ENCODE results near the gene RRP9.

The RRP9 gene

DNA sequence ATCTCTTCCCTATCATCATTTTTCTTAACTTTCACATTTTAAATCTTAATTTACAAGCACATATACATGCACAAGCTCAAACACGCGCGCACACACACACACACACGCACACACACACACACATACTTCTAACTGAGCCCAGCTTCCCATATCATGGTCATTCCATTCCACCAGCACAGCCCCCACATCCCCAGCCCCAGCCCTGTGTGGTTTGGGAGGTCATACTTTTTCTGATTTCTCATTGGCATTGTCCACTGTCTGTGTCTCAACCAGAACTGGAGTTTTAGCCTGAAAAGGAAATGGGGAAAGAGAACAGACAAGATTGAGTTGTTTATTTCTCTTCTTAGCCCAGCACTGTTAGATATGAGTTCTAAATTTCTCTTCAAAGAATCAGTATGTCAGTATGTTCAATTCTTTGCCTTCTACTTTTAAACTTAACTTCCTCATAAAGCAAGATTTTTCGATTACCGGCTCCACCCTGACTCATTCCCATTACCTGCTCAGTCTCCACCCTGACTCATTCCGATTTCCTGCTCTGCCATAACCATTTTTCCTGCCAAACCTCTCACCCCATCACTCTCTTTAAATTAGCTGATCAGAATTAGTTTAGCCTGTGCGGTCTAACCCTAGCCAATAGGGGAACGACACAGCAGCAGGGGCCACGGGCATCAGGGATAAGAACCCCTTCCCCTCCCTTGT, 44.9 kb downstream of the RRP9 start:
- DNase-seq, result no peak

DNA sequence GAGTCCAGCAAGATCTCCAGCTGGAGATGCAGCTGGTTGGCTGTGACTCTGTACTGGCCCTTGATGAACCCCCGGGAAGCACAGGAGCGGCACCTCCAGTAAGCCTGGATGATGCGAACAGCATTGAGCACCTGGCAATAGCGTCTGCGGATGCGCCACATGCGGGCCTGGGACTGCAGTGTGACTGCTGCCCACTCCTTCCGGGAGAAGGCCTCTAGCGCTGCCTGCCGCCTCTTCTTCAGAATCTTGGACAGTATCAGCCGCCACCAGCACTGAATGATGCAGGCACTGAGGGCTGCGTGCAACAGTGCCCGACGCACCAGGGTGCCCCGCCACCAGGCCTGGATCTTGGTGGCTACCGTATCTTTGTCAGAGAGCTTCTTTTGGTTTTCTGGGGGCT, 46.8 kb downstream of the RRP9 start:
- no peak for DNase-seq

DNA sequence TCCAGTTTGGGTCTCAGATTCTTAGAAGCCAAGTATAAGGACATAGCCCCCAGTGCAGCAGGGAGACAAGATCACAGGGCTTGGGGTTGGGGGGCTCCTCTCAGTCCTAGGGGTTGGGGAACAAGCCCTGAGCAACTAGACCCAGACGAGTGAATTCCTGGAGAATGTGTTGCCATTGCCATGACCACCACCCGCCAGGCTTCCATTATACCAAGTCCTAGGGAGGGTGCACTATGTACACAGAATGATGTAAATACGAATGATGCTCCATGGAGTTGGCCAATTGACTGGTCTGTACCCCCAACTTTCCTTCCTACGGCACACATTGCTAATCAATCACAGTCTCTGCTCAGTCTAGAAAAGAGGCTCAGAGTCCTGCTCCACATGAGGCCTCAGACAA, 47.3 kb downstream of the RRP9 start:
- DNase-seq, result no peak

DNA sequence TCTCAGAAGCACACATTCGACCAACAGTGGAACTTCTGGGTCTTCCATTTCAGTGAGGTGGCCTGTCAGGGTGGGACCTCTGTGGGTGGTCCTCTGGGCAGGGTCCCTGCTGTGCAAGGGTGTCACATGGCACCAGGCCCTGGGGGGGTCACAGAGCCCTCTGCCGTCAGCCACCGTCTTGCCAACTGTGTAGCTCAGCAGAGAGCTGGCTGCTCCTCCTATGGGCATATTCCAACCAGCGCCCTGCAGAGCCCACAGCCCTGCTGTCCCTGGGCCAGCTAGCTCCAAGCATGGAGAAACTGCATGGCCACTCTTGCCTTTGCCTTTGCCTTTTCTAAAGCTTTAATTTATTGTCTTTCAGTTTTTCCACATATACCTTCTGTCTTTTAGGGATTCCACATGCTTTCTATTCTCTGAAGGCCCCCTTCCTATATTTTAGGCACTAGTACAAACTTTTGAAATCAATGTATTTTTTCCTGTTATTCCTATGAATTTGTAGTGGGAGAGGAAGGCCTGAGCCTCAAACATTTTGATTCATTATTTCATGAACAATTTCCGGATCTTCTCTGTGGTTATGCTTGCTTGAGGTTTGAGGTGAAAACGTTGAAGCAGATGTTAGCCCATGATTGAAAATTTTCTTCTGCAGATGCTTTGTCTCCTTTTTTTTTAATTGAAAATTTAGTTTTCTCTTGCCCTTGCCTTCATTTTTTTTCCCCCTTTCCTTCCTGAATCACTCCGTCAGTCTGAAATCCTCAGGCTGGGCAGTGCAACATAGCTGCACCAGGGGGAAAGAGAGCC, 50.3 kb downstream of the RRP9 start:
- no peak for DNase-seq

DNA sequence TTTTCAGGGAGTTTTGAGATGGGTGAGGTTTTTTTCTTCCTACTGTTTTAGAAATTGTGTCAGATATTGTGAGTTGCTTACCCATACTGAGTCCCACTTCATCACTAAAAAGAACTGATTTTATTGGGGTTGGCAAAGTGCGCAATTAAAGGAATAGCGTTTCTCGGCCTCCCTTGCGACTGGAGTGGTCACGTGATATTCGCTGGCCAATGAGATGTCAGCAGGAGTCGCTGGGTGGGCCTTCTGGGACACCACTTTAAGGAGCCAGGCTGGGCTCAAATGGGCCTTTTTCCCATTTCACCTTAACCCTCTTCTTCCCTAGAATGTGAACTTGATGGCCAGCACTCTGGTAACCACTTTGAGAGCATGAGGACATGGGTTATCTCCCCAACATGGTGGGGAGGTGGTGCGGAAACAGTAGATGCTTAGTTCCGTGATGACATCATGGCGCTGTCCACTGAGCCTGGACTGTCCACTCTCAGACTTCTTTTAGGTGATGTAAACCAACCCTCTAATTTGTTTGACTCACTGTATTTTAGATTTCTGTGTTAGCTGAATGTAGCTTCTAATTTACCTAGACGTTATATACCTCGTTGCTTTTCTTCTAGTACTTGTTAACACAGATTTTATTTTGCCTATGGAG, 53.1 kb downstream of the RRP9 start:
- no peak for DNase-seq

DNA sequence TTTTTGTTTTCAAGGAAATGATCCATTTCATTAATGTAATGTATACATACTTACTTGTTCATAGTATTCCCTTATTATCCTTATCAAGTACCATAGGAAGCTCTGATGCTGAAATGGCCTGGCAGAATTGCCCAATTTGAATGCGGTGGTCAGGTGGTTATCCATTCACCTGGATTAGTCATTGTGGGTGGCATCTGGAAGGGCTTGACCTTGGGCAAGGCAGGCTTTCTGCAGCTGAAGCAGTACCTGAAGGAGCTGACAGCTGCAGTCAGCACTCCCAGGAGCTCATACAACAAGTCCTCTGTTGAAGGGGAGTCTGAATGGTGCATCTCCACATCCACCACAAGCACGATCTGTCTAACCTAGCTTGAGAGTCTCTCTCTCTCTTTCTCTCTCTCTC, 54.1 kb downstream of the RRP9 start:
- DNase-seq, result no peak

DNA sequence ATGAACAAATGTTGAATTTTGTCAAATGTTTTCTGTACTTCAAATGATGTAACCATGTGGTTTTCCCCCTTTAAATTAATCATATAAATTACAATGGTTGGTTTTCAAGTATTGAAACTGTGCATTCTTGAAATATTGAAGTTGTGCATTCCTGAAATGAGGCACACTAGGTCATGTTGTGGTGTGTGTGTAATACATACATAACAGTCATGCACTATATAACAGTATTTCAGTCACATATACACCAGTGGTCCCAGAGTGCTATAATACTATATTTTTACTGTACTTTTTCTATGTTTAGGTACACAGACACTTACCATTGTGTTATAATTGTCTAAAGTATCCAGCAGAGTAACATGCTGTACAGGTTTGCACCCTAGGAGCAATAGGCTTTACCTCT, 55.3 kb downstream of the RRP9 start:
- DNase-seq, result no peak
